WERI-Rb-1 (cell line): ENCODE data around the gene FAM187B.

Source experiments
- DNase-seq: peaks from one replicate; pipeline ENCODE4 v3.0.0-alpha.2; 2020
- H3K27ac ChIP-seq: fragments of 250-450 bp; sonication (Bioruptor Pico); 2 replicates; pipeline ENCODE4 v1.5.1; 2020; ENCODE audit warnings: mild to moderate bottlenecking, moderate library complexity
- H3K27me3 ChIP-seq: fragments of 250-450 bp; sonication (Bioruptor Pico); 2 replicates; pipeline ENCODE4 v1.5.1; 2021; ENCODE audit warnings: mild to moderate bottlenecking, low read depth, moderate library complexity; ENCODE audit not compliant: insufficient read depth, severe bottlenecking
- H3K36me3 ChIP-seq: fragments of 250-450 bp; sonication (Bioruptor Pico); 2 replicates; pipeline ENCODE4 v1.5.1; 2020; ENCODE audit warnings: mild to moderate bottlenecking, moderate library complexity
- H3K4me3 ChIP-seq: 2 replicates; pipeline ENCODE4 v1.5.1; 2011; ENCODE audit warnings: low read depth, mild to moderate bottlenecking, control low read depth, low read length
- H3K9me3 ChIP-seq: fragments of 250-450 bp; sonication (Bioruptor Pico); 2 replicates; pipeline ENCODE4 v1.5.1; 2021; ENCODE audit warnings: mild to moderate bottlenecking, moderate library complexity; ENCODE audit not compliant: severe bottlenecking
- CTCF ChIP-seq: IDR thresholded peaks from 2 replicates; pipeline ENCODE4 v1.5.1; 2011; ENCODE audit warnings: low read depth, mild to moderate bottlenecking, control low read depth, inconsistent platforms, low read length

The FAM187B gene

GRCh38 chr19:35178701-35179100, 49.8 kb downstream of the FAM187B start:
- no peak overlapping the region for H3K4me3 ChIP-seq
- H3K27me3 ChIP-seq, result no peaks in the 10 kb centered on the region
- H3K9me3 ChIP-seq, result no peaks in the 10 kb centered on the region
- DNase-seq, result no peak
- no peaks in the 10 kb centered on the region for H3K36me3 ChIP-seq
- H3K27ac ChIP-seq, result no peak overlapping the region
- TF ChIP-seq CTCF, result no peak

- no peak for TF ChIP-seq CTCF
- Histone ChIP-seq H3K4me3 (no peak overlapping the region), H3K36me3 (no peaks in the 10 kb centered on the region), H3K27me3 (no peaks in the 10 kb centered on the region), H3K9me3 (no peaks in the 10 kb centered on the region), H3K27ac (no peak overlapping the region)
- DNase-seq, result no peak
These were observed 50.9 kb downstream of the FAM187B start for GRCh38 chr19:35177377-35178274.

GRCh38 chr19:35176181-35176570, 52.4 kb downstream of the FAM187B start:
- no peaks in the 10 kb centered on the region for H3K9me3 ChIP-seq
- no peaks in the 10 kb centered on the region for H3K27me3 ChIP-seq
- no peak for TF ChIP-seq CTCF
- no peak overlapping the region for H3K4me3 ChIP-seq
- DNase-seq, result no peak
- no peak overlapping the region for H3K27ac ChIP-seq
- no peaks in the 10 kb centered on the region for H3K36me3 ChIP-seq
